HG03039 (cell line): Measurements from ENCODE around the gene KCNQ4.

Experiments used
- ATAC-seq: cut with Tn5 transposase; IDR thresholded peaks from one replicate; pipeline ENCODE4 v1.9.1; 2021; ENCODE audit warnings: mild to moderate bottlenecking, moderate library complexity; ENCODE audit not compliant: unreplicated experiment

Gene KCNQ4

GRCh38 chr1:40754201-40754600 is 29.4 kb upstream of the KCNQ4 start:
- ATAC-seq, result no peak

- ATAC-seq, result no peak
Measured at GRCh38 chr1:40755067-40755466, 28.5 kb upstream of the KCNQ4 start.

- no peak for ATAC-seq
Measured at GRCh38 chr1:40756523-40756922, 27.1 kb upstream of the KCNQ4 start.

- no peak for ATAC-seq
Measured at GRCh38 chr1:40757084-40757483, 26.5 kb upstream of the KCNQ4 start.

- ATAC-seq, result no peak
Measured at GRCh38 chr1:40758004-40758403, 25.6 kb upstream of the KCNQ4 start.

GRCh38 chr1:40758578-40759343 is 24.8 kb upstream of the KCNQ4 start:
- no peak for ATAC-seq

- no peak for ATAC-seq
Measured at GRCh38 chr1:40760984-40761383, 22.6 kb upstream of the KCNQ4 start.

GRCh38 chr1:40762144-40762923 is 21.3 kb upstream of the KCNQ4 start:
- no peak for ATAC-seq

GRCh38 chr1:40763742-40764532 is 19.6 kb upstream of the KCNQ4 start:
- no peak for ATAC-seq

GRCh38 chr1:40764981-40765380 is 18.6 kb upstream of the KCNQ4 start:
- ATAC-seq, result no peak

GRCh38 chr1:40766017-40766416 is 17.6 kb upstream of the KCNQ4 start:
- no peak for ATAC-seq

- ATAC-seq, result no peak
Measured at GRCh38 chr1:40766560-40766959, 17.0 kb upstream of the KCNQ4 start.

- no peak for ATAC-seq
Measured at GRCh38 chr1:40768146-40768990, 15.2 kb upstream of the KCNQ4 start.

GRCh38 chr1:40769815-40770214 is 13.8 kb upstream of the KCNQ4 start:
- ATAC-seq, result no peak

- ATAC-seq, result no peak
Measured at GRCh38 chr1:40770296-40771070, 13.1 kb upstream of the KCNQ4 start.

GRCh38 chr1:40772146-40772955 is 11.2 kb upstream of the KCNQ4 start:
- no peak for ATAC-seq

GRCh38 chr1:40773748-40774265 is 9.8 kb upstream of the KCNQ4 start:
- no peak for ATAC-seq

GRCh38 chr1:40774266-40774998 is 9.2 kb upstream of the KCNQ4 start:
- ATAC-seq, result no peak
